HEK293T (cell line): Measurements from ENCODE around the gene BAHCC1.

Source experiments
- CTCF ChIA-PET: fragments of 350-600 bp; formaldehyde crosslinking; extraction: SDS; loops from one replicate; lab custom pipeline; 2021; ENCODE audit warnings: antibody characterized with exemption, inconsistent platforms; lab: Yijun Ruan, JAX
- POLR2A ChIA-PET: fragments of 350-600 bp; formaldehyde crosslinking; extraction: SDS; loops from one replicate; lab custom pipeline; 2020; ENCODE audit warnings: antibody characterized with exemption, inconsistent platforms; lab: Yijun Ruan, JAX
- DNase-seq: peaks from one replicate; pipeline ENCODE4 v3.0.0; 2012; ENCODE audit warnings: mixed read lengths; ENCODE audit errors: extremely low spot score
- ARNT ChIP-seq: fragments of 450-650 bp; IDR thresholded peaks from 2 replicates; pipeline ENCODE4 v1.6.1; 2017; ENCODE audit warnings: mild to moderate bottlenecking
- BHLHE40 ChIP-seq: fragments of 450-650 bp; IDR thresholded peaks from 2 replicates; pipeline ENCODE4 v1.6.1; 2016; ENCODE audit warnings: mild to moderate bottlenecking, moderate library complexity, borderline replicate concordance
- CTBP1 ChIP-seq: fragments of 450-650 bp; IDR thresholded peaks from 2 replicates; pipeline ENCODE4 v1.6.1; 2016; ENCODE audit warnings: borderline replicate concordance
- ELF4 ChIP-seq: fragments of 450-650 bp; IDR thresholded peaks from 2 replicates; pipeline ENCODE4 v1.6.1; 2017; ENCODE audit warnings: antibody characterized with exemption
- FOXA1 ChIP-seq: fragments of 450-650 bp; IDR thresholded peaks from 2 replicates; pipeline ENCODE4 v1.6.1; 2016; ENCODE audit warnings: mild to moderate bottlenecking
- FOXK2 ChIP-seq: fragments of 450-650 bp; IDR thresholded peaks from 2 replicates; pipeline ENCODE4 v1.6.1; 2016; ENCODE audit warnings: mild to moderate bottlenecking
- FOXM1 ChIP-seq: fragments of 450-650 bp; IDR thresholded peaks from 2 replicates; pipeline ENCODE4 v1.6.1; 2017; ENCODE audit warnings: mild to moderate bottlenecking, borderline replicate concordance
- HDGF ChIP-seq: fragments of 450-650 bp; IDR thresholded peaks from 2 replicates; pipeline ENCODE4 v1.6.1; 2017; ENCODE audit warnings: antibody characterized with exemption, borderline replicate concordance
- L3MBTL2 ChIP-seq: fragments of 450-650 bp; conservative IDR thresholded peaks from 2 replicates; pipeline ENCODE4 v1.6.1; 2016; ENCODE audit warnings: mild to moderate bottlenecking
- LEF1 ChIP-seq: fragments of 450-650 bp; IDR thresholded peaks from 2 replicates; pipeline ENCODE4 v1.6.1; 2017; ENCODE audit warnings: mild to moderate bottlenecking, borderline replicate concordance
- NFRKB ChIP-seq: fragments of 450-650 bp; IDR thresholded peaks from 2 replicates; pipeline ENCODE4 v1.6.1; 2016; ENCODE audit warnings: mild to moderate bottlenecking, moderate library complexity
- PKNOX1 ChIP-seq: fragments of 450-650 bp; IDR thresholded peaks from 2 replicates; pipeline ENCODE4 v1.6.1; 2016
- SP1 ChIP-seq: fragments of 450-650 bp; IDR thresholded peaks from 2 replicates; pipeline ENCODE4 v1.6.1; 2017
- SUZ12 ChIP-seq: fragments of 450-650 bp; IDR thresholded peaks from 2 replicates; pipeline ENCODE4 v1.6.1; 2016; ENCODE audit warnings: mild to moderate bottlenecking
- TARDBP ChIP-seq: fragments of 450-650 bp; IDR thresholded peaks from 2 replicates; pipeline ENCODE4 v1.6.1; 2016
- ZNF384 ChIP-seq: fragments of 450-650 bp; IDR thresholded peaks from 2 replicates; pipeline ENCODE4 v1.6.1; 2016

Gene BAHCC1

GRCh38 chr17:81456091-81456490 is 60.8 kb downstream of the BAHCC1 start:
- no peak for TF ChIP-seq FOXM1
- no peak for TF ChIP-seq ARNT
- TF ChIP-seq ZNF384: no peak
- TF ChIP-seq SP1: no peak
- no peak for TF ChIP-seq L3MBTL2
- TF ChIP-seq NFRKB: no peak
- no peak for TF ChIP-seq CTBP1
- no peak for TF ChIP-seq FOXK2
- no peak for TF ChIP-seq TARDBP
- TF ChIP-seq LEF1: no peak
- no peak for TF ChIP-seq SUZ12
- no peak for TF ChIP-seq BHLHE40
- no peak for DNase-seq
- POLR2A ChIA-PET: no interaction called here
- CTCF ChIA-PET: interaction anchor here (1.4 kb wide), 1 partner anchor 16 kb away, joined by 4 read pairs; no protein-coding TSS in a partner anchor

GRCh38 chr17:81456798-81457197 is 61.5 kb downstream of the BAHCC1 start:
- CTCF ChIA-PET: interaction anchor here (1.4 kb wide), 1 partner anchor 16 kb away, joined by 4 read pairs; no protein-coding TSS in a partner anchor
- TF ChIP-seq FOXK2: no peak
- TF ChIP-seq ARNT: no peak
- TF ChIP-seq SUZ12: no peak
- TF ChIP-seq LEF1: no peak
- TF ChIP-seq FOXM1: no peak
- TF ChIP-seq ZNF384: no peak
- TF ChIP-seq L3MBTL2: no peak
- no peak for DNase-seq
- POLR2A ChIA-PET: no interaction called here

- POLR2A ChIA-PET: no interaction called here
- CTCF ChIA-PET: no interaction called here
- TF ChIP-seq HDGF (no peak), L3MBTL2 (no peak), ELF4 (no peak), FOXK2 (no peak), FOXM1 (no peak), ZNF384 (no peak)
- no peak for DNase-seq
Measured at GRCh38 chr17:81457401-81457800, 62.1 kb downstream of the BAHCC1 start.

GRCh38 chr17:81457917-81458555 is 62.8 kb downstream of the BAHCC1 start:
- POLR2A ChIA-PET: no interaction called here
- TF ChIP-seq BHLHE40 (no peak), FOXM1 (no peak), SP1 (no peak), ARNT (no peak), NFRKB (no peak)
- DNase-seq: no peak
- CTCF ChIA-PET: no interaction called here

- POLR2A ChIA-PET: interaction anchor here (1.4 kb wide), 1 partner anchor 13 kb away, joined by 3 read pairs; no protein-coding TSS in a partner anchor
- TF ChIP-seq ZNF384: no peak
- no peak for TF ChIP-seq ARNT
- TF ChIP-seq FOXA1: no peak
- no peak for TF ChIP-seq FOXK2
- TF ChIP-seq NFRKB: no peak
- no peak for TF ChIP-seq FOXM1
- TF ChIP-seq SP1: no peak
- no peak for TF ChIP-seq TARDBP
- no peak for TF ChIP-seq HDGF
- TF ChIP-seq LEF1: no peak
- TF ChIP-seq SUZ12: no peak
- no peak for TF ChIP-seq L3MBTL2
- no peak for TF ChIP-seq ELF4
- CTCF ChIA-PET: no interaction called here
- DNase-seq: no peak
Measured at GRCh38 chr17:81458628-81459027, 63.4 kb downstream of the BAHCC1 start.

GRCh38 chr17:81459224-81459623 is 64.0 kb downstream of the BAHCC1 start:
- DNase-seq: no peak
- TF ChIP-seq BHLHE40: no peak
- no peak for TF ChIP-seq FOXA1
- ChIA-PET POLR2A (interaction anchor here (1.4 kb wide), 1 partner anchor 13 kb away, joined by 3 read pairs; no protein-coding TSS in a partner anchor), CTCF (no interaction called here)

- CTCF ChIA-PET: no interaction called here
- TF ChIP-seq LEF1 (no peak), SUZ12 (no peak), NFRKB (no peak), FOXA1 (no peak), ELF4 (no peak)
- POLR2A ChIA-PET: interaction anchor here (1.4 kb wide), 1 partner anchor 12 kb away, joined by 3 read pairs; no protein-coding TSS in a partner anchor
- no peak for DNase-seq
Measured at GRCh38 chr17:81459864-81460263, 64.6 kb downstream of the BAHCC1 start.

GRCh38 chr17:81460856-81461460 is 65.7 kb downstream of the BAHCC1 start:
- ChIA-PET CTCF (interaction anchor here (0.8 kb wide), 1 partner anchor 24 kb away, joined by 4 read pairs; no protein-coding TSS in a partner anchor), POLR2A (interaction anchor here (1.0 to 2.2 kb wide), 3 partner anchors 12 to 92 kb away, joined by 3 to 10 read pairs (median 3); no protein-coding TSS in a partner anchor)
- TF ChIP-seq LEF1: no peak
- no peak for TF ChIP-seq PKNOX1
- TF ChIP-seq HDGF: no peak
- TF ChIP-seq TARDBP: no peak
- TF ChIP-seq ZNF384: no peak
- no peak for TF ChIP-seq FOXK2
- TF ChIP-seq NFRKB: no peak
- TF ChIP-seq L3MBTL2: no peak
- no peak for TF ChIP-seq FOXA1
- TF ChIP-seq FOXM1: no peak
- no peak for TF ChIP-seq SP1
- no peak for TF ChIP-seq ELF4
- TF ChIP-seq SUZ12: no peak
- TF ChIP-seq ARNT: no peak
- TF ChIP-seq BHLHE40: no peak
- no peak for TF ChIP-seq CTBP1

More at GRCh38 chr17:81460856-81461460, 65.7 kb downstream of the BAHCC1 start:
- no peak for DNase-seq
